Measurements from ENCODE around the gene IYD. TPM values are rescaled to one million over a fixed set of nuclear protein-coding genes. Genes with fewer than 3 reads are reported as not detected.

The IYD gene
- total and polyA plus RNA-seq, 2 donors (not counting 1 experiment from before 2014, with no cell fraction given) = not detected

- H2AFZ ChIP-seq (ENCODE audit: low read length) = no peak overlapping the region
- H3K27ac ChIP-seq (ENCODE audit: insufficient read depth, low read length) = no peak overlapping the region
- no peaks in the 10 kb centered on the region for H3K4me1 ChIP-seq (ENCODE audit: control insufficient read depth, extremely low read depth, insufficient read depth, low read length)
- TF ChIP-seq, protein P1, sequence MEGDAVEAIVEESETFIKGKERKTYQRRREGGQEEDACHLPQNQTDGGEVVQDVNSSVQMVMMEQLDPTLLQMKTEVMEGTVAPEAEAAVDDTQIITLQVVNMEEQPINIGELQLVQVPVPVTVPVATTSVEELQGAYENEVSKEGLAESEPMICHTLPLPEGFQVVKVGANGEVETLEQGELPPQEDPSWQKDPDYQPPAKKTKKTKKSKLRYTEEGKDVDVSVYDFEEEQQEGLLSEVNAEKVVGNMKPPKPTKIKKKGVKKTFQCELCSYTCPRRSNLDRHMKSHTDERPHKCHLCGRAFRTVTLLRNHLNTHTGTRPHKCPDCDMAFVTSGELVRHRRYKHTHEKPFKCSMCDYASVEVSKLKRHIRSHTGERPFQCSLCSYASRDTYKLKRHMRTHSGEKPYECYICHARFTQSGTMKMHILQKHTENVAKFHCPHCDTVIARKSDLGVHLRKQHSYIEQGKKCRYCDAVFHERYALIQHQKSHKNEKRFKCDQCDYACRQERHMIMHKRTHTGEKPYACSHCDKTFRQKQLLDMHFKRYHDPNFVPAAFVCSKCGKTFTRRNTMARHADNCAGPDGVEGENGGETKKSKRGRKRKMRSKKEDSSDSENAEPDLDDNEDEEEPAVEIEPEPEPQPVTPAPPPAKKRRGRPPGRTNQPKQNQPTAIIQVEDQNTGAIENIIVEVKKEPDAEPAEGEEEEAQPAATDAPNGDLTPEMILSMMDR (conservative IDR thresholded peaks at IDR 0.05 in 1 of 2, IDR thresholded peaks at IDR 0.05 in 1 of 2; ENCODE audit: low read depth in 1 of 2, low read length in 2 of 2) = no peak
- no peak for TF ChIP-seq EZH2 (IDR thresholded peaks at IDR 0.05; ENCODE audit: low read length, missing control alignments)
- H3K79me2 ChIP-seq (ENCODE audit: control insufficient read depth, insufficient read depth, low read length) = no peaks in the 10 kb centered on the region
- no peak overlapping the region for H3K4me2 ChIP-seq (ENCODE audit: extremely low read depth, insufficient read depth, low read length)
- H4K20me1 ChIP-seq (ENCODE audit: control insufficient read depth, extremely low read depth, insufficient read depth, low read length) = no peaks in the 10 kb centered on the region
- no peaks in the 10 kb centered on the region for H3K27me3 ChIP-seq (ENCODE audit: control insufficient read depth, insufficient read depth, low read length)
- H3K4me3 ChIP-seq (replicated peaks in 1 of 4; ENCODE audit: control extremely low read depth in 1 of 4, insufficient read depth in 1 of 4, low read depth in 3 of 4, low read length in 4 of 4) = no peak overlapping the region
- H3K36me3 ChIP-seq (ENCODE audit: control insufficient read depth, insufficient read depth, low read length) = no peaks in the 10 kb centered on the region
- no peaks in the 10 kb centered on the region for H3K9me3 ChIP-seq (ENCODE audit: control insufficient read depth, insufficient read depth, low read depth, low read length)
- no peak for DNase-seq (ENCODE audit: low read depth in 2 of 2)
- H3K9ac ChIP-seq (ENCODE audit: insufficient read depth, low read length) = no peak overlapping the region
These were observed 2.6 kb upstream of the IYD start for GRCh38 chr6:150366118-150366778.

GRCh38 chr6:150369408-150369807, 596 bp downstream of the IYD start:
- no peaks in the 10 kb centered on the region for H3K36me3 ChIP-seq (ENCODE audit: control insufficient read depth, insufficient read depth, low read length)
- H3K4me3 ChIP-seq (replicated peaks in 1 of 4; ENCODE audit: control extremely low read depth in 1 of 4, insufficient read depth in 1 of 4, low read depth in 3 of 4, low read length in 4 of 4) = no peak overlapping the region
- H3K4me2 ChIP-seq (ENCODE audit: extremely low read depth, insufficient read depth, low read length) = no peak overlapping the region
- TF ChIP-seq, protein P1 (conservative IDR thresholded peaks at IDR 0.05 in 1 of 2, IDR thresholded peaks at IDR 0.05 in 1 of 2; ENCODE audit: low read depth in 1 of 2, low read length in 2 of 2) = no peak
- TF ChIP-seq EZH2 (IDR thresholded peaks at IDR 0.05; ENCODE audit: low read length, missing control alignments) = no peak
- no peak overlapping the region for H2AFZ ChIP-seq (ENCODE audit: low read length)
- no peaks in the 10 kb centered on the region for H3K79me2 ChIP-seq (ENCODE audit: control insufficient read depth, insufficient read depth, low read length)
- no peaks in the 10 kb centered on the region for H3K27me3 ChIP-seq (ENCODE audit: control insufficient read depth, insufficient read depth, low read length)
- H4K20me1 ChIP-seq (ENCODE audit: control insufficient read depth, extremely low read depth, insufficient read depth, low read length) = no peaks in the 10 kb centered on the region
- no peak overlapping the region for H3K9ac ChIP-seq (ENCODE audit: insufficient read depth, low read length)
- DNase-seq (ENCODE audit: low read depth in 2 of 2) = no peak
- no peak overlapping the region for H3K27ac ChIP-seq (ENCODE audit: insufficient read depth, low read length)
- no peaks in the 10 kb centered on the region for H3K9me3 ChIP-seq (ENCODE audit: control insufficient read depth, insufficient read depth, low read depth, low read length)
- no peaks in the 10 kb centered on the region for H3K4me1 ChIP-seq (ENCODE audit: control insufficient read depth, extremely low read depth, insufficient read depth, low read length)

- H3K4me1 ChIP-seq (ENCODE audit: control insufficient read depth, extremely low read depth, insufficient read depth, low read length) = no peaks in the 10 kb centered on the region
- TF ChIP-seq, protein P1 (conservative IDR thresholded peaks at IDR 0.05 in 1 of 2, IDR thresholded peaks at IDR 0.05 in 1 of 2; ENCODE audit: low read depth in 1 of 2, low read length in 2 of 2) = no peak
- no peak for TF ChIP-seq EZH2 (IDR thresholded peaks at IDR 0.05; ENCODE audit: low read length, missing control alignments)
- no peaks in the 10 kb centered on the region for H3K36me3 ChIP-seq (ENCODE audit: control insufficient read depth, insufficient read depth, low read length)
- H3K4me2 ChIP-seq (ENCODE audit: extremely low read depth, insufficient read depth, low read length) = no peak overlapping the region
- DNase-seq (ENCODE audit: low read depth in 2 of 2) = no peak
- H3K27ac ChIP-seq (ENCODE audit: insufficient read depth, low read length) = no peak overlapping the region
- no peaks in the 10 kb centered on the region for H3K27me3 ChIP-seq (ENCODE audit: control insufficient read depth, insufficient read depth, low read length)
- H4K20me1 ChIP-seq (ENCODE audit: control insufficient read depth, extremely low read depth, insufficient read depth, low read length) = no peaks in the 10 kb centered on the region
- no peaks in the 10 kb centered on the region for H3K79me2 ChIP-seq (ENCODE audit: control insufficient read depth, insufficient read depth, low read length)
- no peaks in the 10 kb centered on the region for H3K9me3 ChIP-seq (ENCODE audit: control insufficient read depth, insufficient read depth, low read depth, low read length)
- no peak overlapping the region for H2AFZ ChIP-seq (ENCODE audit: low read length)
- H3K4me3 ChIP-seq (replicated peaks in 1 of 4; ENCODE audit: control extremely low read depth in 1 of 4, insufficient read depth in 1 of 4, low read depth in 3 of 4, low read length in 4 of 4) = no peak overlapping the region
- H3K9ac ChIP-seq (ENCODE audit: insufficient read depth, low read length) = no peak overlapping the region
These were observed 1.3 kb downstream of the IYD start for GRCh38 chr6:150370112-150370511.

Data from fibroblast of lung (primary cell).